Kidney (tissue), 14 donors: ENCODE measurements around the gene UCP1. TPM values are rescaled to one million over a fixed set of nuclear protein-coding genes. Genes with fewer than 3 reads are reported as not detected.

Experiments used
- DNase-seq, 5 donors: peaks; one replicate each; pipeline ENCODE4 v3.0.0-alpha.2; 2013 to 2020
- FAIRE-seq: peaks from 2 replicates; lab custom pipeline; 2012; peaks lifted over from hg19 to GRCh38; lab: Jason Lieb, UNC
- H3K27ac ChIP-seq, 2 donors: one replicate each; pipeline ENCODE4 v1.7.0; 2013; ENCODE audit warnings: low read depth in 2 of 2, low read length in 2 of 2, inconsistent platforms in 1 of 2
- H3K27me3 ChIP-seq: one replicate; pipeline ENCODE4 v1.7.1; 2013; ENCODE audit warnings: low read length, inconsistent platforms; ENCODE audit not compliant: control insufficient read depth, insufficient read depth
- H3K36me3 ChIP-seq, 3 donors: one replicate each; pipeline versions ENCODE4 v1.7.0 to v1.7.1; 2013; ENCODE audit warnings: low read length in 3 of 3, control low read depth in 1 of 3, inconsistent platforms in 1 of 3; ENCODE audit not compliant: insufficient read depth in 3 of 3, control insufficient read depth in 2 of 3
- H3K4me1 ChIP-seq, 3 donors: one replicate each; pipeline versions ENCODE4 v1.7.0 to v1.7.1; 2013; ENCODE audit warnings: low read length in 3 of 3, inconsistent platforms in 1 of 3, low read depth in 1 of 3; ENCODE audit not compliant: control insufficient read depth in 2 of 3, insufficient read depth in 2 of 3
- H3K4me3 ChIP-seq, 3 donors: one replicate each; pipeline versions ENCODE4 v1.7.0 to v1.8.1; 2013; ENCODE audit warnings: low read length in 3 of 3, control low read depth in 1 of 3, inconsistent platforms in 1 of 3
- H3K9ac ChIP-seq, 3 donors: one replicate each; pipeline versions ENCODE4 v1.7.0 to v1.7.1; 2013; ENCODE audit warnings: low read length in 3 of 3, control low read depth in 1 of 3, inconsistent platforms in 1 of 3
- H3K9me3 ChIP-seq, 3 donors: one replicate each; pipeline versions ENCODE4 v1.7.0 to v1.7.1; 2013; ENCODE audit warnings: low read length in 3 of 3, control low read depth in 1 of 3, inconsistent platforms in 1 of 3; ENCODE audit not compliant: control insufficient read depth in 2 of 3, insufficient read depth in 1 of 3
- CTCF ChIP-seq: IDR thresholded peaks from 3 replicates; pipeline ENCODE4 v1.5.1; 2012; ENCODE audit warnings: mild to moderate bottlenecking, moderate library complexity, borderline replicate concordance; ENCODE audit not compliant: insufficient read depth; ENCODE audit errors: extremely low read depth
- intact Hi-C: fragments of 100-400 bp; cut with DNase I; formaldehyde crosslinking; loops from one replicate; pipeline ENCODE4 v1.11.1; 2022
- polyA plus RNA-seq: library from polyadenylated mRNA; stranded (reverse); fragments of 350-450 nt; fragmentation: Illumina TruSeq; extraction: RNeasy Lipid Tissue Mini Kit (QIAGEN cat#74804); gene quantifications from one replicate; pipeline ENCODE4 v1.2.3, GENCODE V29; 2014; ENCODE audit warnings: low read depth, low replicate concordance; ENCODE audit not compliant: insufficient read depth
- total RNA-seq: library from RNA; stranded (reverse); fragmentation: NEBNext Ultra II Directional; extraction: Animal tissue kit (Norgen Biotek cat#: 25700); gene quantifications from one replicate; pipeline ENCODE4 v1.2.1, GENCODE V29; 2021
- donor health status: control.
- donor health status: control.
- donor health status: control.
- donor health status: control.
- donor health status: control.
- donor health status: DM: yes; HTN: yes; CAD: no.
- donor health status: Normal renal cell carcinoma (clear cell type).

The UCP1 gene
- total and polyA plus RNA-seq, 2 donors from 2014 or later: not detected

GRCh38 chr4:140607852-140608251, 39.1 kb upstream of the UCP1 start:
- intact Hi-C loops: no loop called here
- Histone ChIP-seq H3K27me3 (no peaks in the 10 kb centered on the region), H3K36me3 (no peaks in the 10 kb centered on the region), H3K4me1 (no peaks in the 10 kb centered on the region), H3K4me3 (no peak overlapping the region), H3K27ac (no peak overlapping the region), H3K9me3 (no peaks in the 10 kb centered on the region), H3K9ac (no peak overlapping the region)
- DNase-seq: peak in 1 of 5 donors; percentile 7
- FAIRE-seq: no peak
- no peak for TF ChIP-seq CTCF

GRCh38 chr4:140604544-140604943, 35.8 kb upstream of the UCP1 start:
- no peaks in the 10 kb centered on the region for H3K9me3 ChIP-seq
- no peak overlapping the region for H3K4me3 ChIP-seq
- no peaks in the 10 kb centered on the region for H3K36me3 ChIP-seq
- TF ChIP-seq CTCF: no peak
- H3K4me1 ChIP-seq: no peaks in the 10 kb centered on the region
- no peaks in the 10 kb centered on the region for H3K27me3 ChIP-seq
- no peak overlapping the region for H3K27ac ChIP-seq
- no peak overlapping the region for H3K9ac ChIP-seq
- DNase-seq (no peak), FAIRE-seq (no peak)
- intact Hi-C loops: no loop called here

- FAIRE-seq (no peak), DNase-seq (no peak)
- Histone ChIP-seq H3K36me3 (no peaks in the 10 kb centered on the region), H3K4me1 (no peaks in the 10 kb centered on the region), H3K9ac (no peak overlapping the region), H3K27ac (no peak overlapping the region), H3K9me3 (no peaks in the 10 kb centered on the region), H3K27me3 (no peaks in the 10 kb centered on the region), H3K4me3 (no peak overlapping the region)
- intact Hi-C loops: no loop called here
- no peak for TF ChIP-seq CTCF
Observed at GRCh38 chr4:140603286-140603685, 34.5 kb upstream of the UCP1 start.

GRCh38 chr4:140602714-140603113, 34.0 kb upstream of the UCP1 start:
- H3K36me3 ChIP-seq: no peaks in the 10 kb centered on the region
- FAIRE-seq (no peak), DNase-seq (no peak)

More at GRCh38 chr4:140602714-140603113, 34.0 kb upstream of the UCP1 start:
- intact Hi-C loops: no loop called here
- H3K27me3 ChIP-seq: no peaks in the 10 kb centered on the region
- no peak for TF ChIP-seq CTCF
- H3K9me3 ChIP-seq: no peaks in the 10 kb centered on the region
- H3K9ac ChIP-seq: no peak overlapping the region
- no peaks in the 10 kb centered on the region for H3K4me1 ChIP-seq
- H3K4me3 ChIP-seq: no peak overlapping the region
- no peak overlapping the region for H3K27ac ChIP-seq
